H9 (cell line): ENCODE measurements around the gene MLST8. TPM values are rescaled to one million over a fixed set of nuclear protein-coding genes. Genes with fewer than 3 reads are reported as not detected.

Experiments
- DNase-seq: peaks from one replicate; pipeline ENCODE4 v3.0.0-alpha.2; 2017
- H2AFZ ChIP-seq: one replicate; pipeline ENCODE4 v1.6.1; 2013; ENCODE audit warnings: mild to moderate bottlenecking, low read length, control low read depth, moderate library complexity
- H2AK5ac ChIP-seq: 2 replicates; pipeline ENCODE4 v1.6.1; 2013; ENCODE audit warnings: low read length, control low read depth, mixed read lengths; ENCODE audit not compliant: insufficient read length
- H2BK120ac ChIP-seq: one replicate; pipeline ENCODE4 v1.6.1; 2013; ENCODE audit warnings: low read depth, mild to moderate bottlenecking, low read length, control low read depth, inconsistent platforms; ENCODE audit not compliant: poor library complexity, severe bottlenecking
- H2BK12ac ChIP-seq: 2 replicates; pipeline ENCODE4 v1.6.1; 2013; ENCODE audit warnings: low read length, control low read depth, mixed read lengths, low read depth; ENCODE audit not compliant: insufficient read length
- H2BK15ac ChIP-seq: 2 replicates; pipeline ENCODE4 v1.6.1; 2013; ENCODE audit warnings: low read depth, low read length, control low read depth
- H2BK20ac ChIP-seq: one replicate; pipeline ENCODE4 v1.6.1; 2013; ENCODE audit warnings: low read depth, mild to moderate bottlenecking, low read length, control low read depth, inconsistent platforms; ENCODE audit not compliant: poor library complexity, severe bottlenecking
- H2BK5ac ChIP-seq: 2 replicates; pipeline ENCODE4 v1.6.1; 2013; ENCODE audit warnings: low read length, control low read depth, mixed read lengths; ENCODE audit not compliant: insufficient read length
- H3K14ac ChIP-seq: 2 replicates; pipeline ENCODE4 v1.6.1; 2013; ENCODE audit warnings: low read length, control low read depth; ENCODE audit not compliant: insufficient read depth
- H3K18ac ChIP-seq: 2 replicates; pipeline ENCODE4 v1.6.1; 2013; ENCODE audit warnings: low read depth, mild to moderate bottlenecking, mixed read lengths, low read length, control low read depth; ENCODE audit not compliant: insufficient read length
- H3K23ac ChIP-seq: 2 replicates; pipeline ENCODE4 v1.6.1; 2013; ENCODE audit warnings: low read length, control low read depth, mixed read lengths, low read depth; ENCODE audit not compliant: insufficient read length
- H3K23me2 ChIP-seq: 2 replicates; pipeline ENCODE4 v1.6.1; 2013; ENCODE audit warnings: low read depth, mild to moderate bottlenecking, mixed read lengths, low read length, control low read depth; ENCODE audit not compliant: insufficient read length, poor library complexity, severe bottlenecking
- H3K27ac ChIP-seq: 2 replicates; pipeline ENCODE4 v1.5.1; 2013; ENCODE audit warnings: low read length, control low read depth, mixed read lengths, low read depth; ENCODE audit not compliant: insufficient read length
- H3K27me3 ChIP-seq: 2 replicates; pipeline ENCODE4 v1.6.1; 2013; ENCODE audit warnings: low read length, control low read depth, inconsistent platforms; ENCODE audit not compliant: insufficient read depth
- H3K4ac ChIP-seq: 2 replicates; pipeline ENCODE4 v1.6.1; 2013; ENCODE audit warnings: low read depth, mild to moderate bottlenecking, control low read depth, inconsistent platforms, low read length, moderate library complexity
- H3K4me1 ChIP-seq: 2 replicates; pipeline ENCODE4 v1.6.1; 2013; ENCODE audit warnings: low read length, control low read depth, inconsistent platforms; ENCODE audit not compliant: insufficient read depth
- H3K4me2 ChIP-seq: 2 replicates; pipeline ENCODE4 v1.6.1; 2013; ENCODE audit warnings: low read length, control low read depth, mixed read lengths; ENCODE audit not compliant: insufficient read length, insufficient read depth
- H3K56ac ChIP-seq: 2 replicates; pipeline ENCODE4 v1.6.1; 2013; ENCODE audit warnings: low read depth, mild to moderate bottlenecking, mixed read lengths, low read length, control low read depth; ENCODE audit not compliant: insufficient read length
- H3K79me1 ChIP-seq: 2 replicates; pipeline ENCODE4 v1.6.1; 2013; ENCODE audit warnings: low read depth, mild to moderate bottlenecking, moderate library complexity, low read length, control low read depth, inconsistent platforms; ENCODE audit not compliant: insufficient read depth, poor library complexity, severe bottlenecking
- H3K79me2 ChIP-seq: 2 replicates; pipeline ENCODE4 v1.6.1; 2013; ENCODE audit warnings: low read length, control low read depth, inconsistent platforms; ENCODE audit not compliant: insufficient read depth
- H3K9ac ChIP-seq: 2 replicates; pipeline ENCODE4 v1.6.1; 2013; ENCODE audit warnings: low read length, control low read depth, mixed read lengths; ENCODE audit not compliant: insufficient read length; ENCODE audit errors: extremely low read depth
- H3K9me3 ChIP-seq: one replicate; pipeline ENCODE4 v1.6.1; 2013; ENCODE audit warnings: low read depth, low read length, inconsistent platforms; ENCODE audit not compliant: control insufficient read depth
- H3T11ph ChIP-seq: one replicate; pipeline ENCODE4 v1.6.1; 2013; ENCODE audit warnings: mild to moderate bottlenecking, low read length, control low read depth, inconsistent platforms
- H4K20me1 ChIP-seq: one replicate; pipeline ENCODE4 v1.6.1; 2013; ENCODE audit not compliant: control insufficient read depth, insufficient read length, insufficient read depth
- H4K5ac ChIP-seq: 2 replicates; pipeline ENCODE4 v1.6.1; 2013; ENCODE audit warnings: low read depth, mild to moderate bottlenecking, mixed read lengths, low read length, control low read depth; ENCODE audit not compliant: insufficient read length
- H4K8ac ChIP-seq: replicated peaks from 2 replicates; pipeline ENCODE4 v1.6.1; 2013; ENCODE audit warnings: low read length, control low read depth, mixed read lengths, low read depth; ENCODE audit not compliant: insufficient read length
- H4K91ac ChIP-seq: 2 replicates; pipeline ENCODE4 v1.6.1; 2013; ENCODE audit warnings: low read depth, mild to moderate bottlenecking, moderate library complexity, mixed read lengths, low read length, control low read depth; ENCODE audit not compliant: insufficient read length
- H3K27ac Mint-ChIP-seq, 3 experiments: 2 replicates in 2 of 3; 3 replicates in 1 of 3; pipeline ENCODE4 v1.8.0; 2020 to 2021; ENCODE audit warnings: mixed read lengths in 3 of 3, mild to moderate bottlenecking in 1 of 3, moderate library complexity in 1 of 3
- H3K27me3 Mint-ChIP-seq: 2 replicates; pipeline ENCODE4 v1.8.0; 2021; ENCODE audit warnings: low read depth, mild to moderate bottlenecking, moderate library complexity, mixed read lengths
- H3K36me3 Mint-ChIP-seq, 3 experiments: 2 replicates in 2 of 3; 3 replicates in 1 of 3; pipeline ENCODE4 v1.8.0; 2020 to 2021; ENCODE audit warnings: low read depth in 3 of 3, mixed read lengths in 3 of 3; ENCODE audit not compliant: insufficient read depth in 1 of 3
- H3K4me1 Mint-ChIP-seq, 2 experiments: 2 replicates each; pipeline ENCODE4 v1.8.0; 2020; ENCODE audit warnings: mixed read lengths in 2 of 2
- H3K4me3 Mint-ChIP-seq, 2 experiments: 2 replicates in 1 of 2; 3 replicates in 1 of 2; pipeline ENCODE4 v1.8.0; 2020 to 2021; ENCODE audit warnings: mild to moderate bottlenecking in 2 of 2, mixed read lengths in 2 of 2, moderate library complexity in 1 of 2
- H3K9me3 Mint-ChIP-seq, 2 experiments: 2 replicates in 1 of 2; 3 replicates in 1 of 2; pipeline ENCODE4 v1.8.0; 2020; ENCODE audit warnings: mild to moderate bottlenecking in 2 of 2, mixed read lengths in 2 of 2, moderate library complexity in 1 of 2
- WGBS: extraction: QIAGEN DNeasy Blood & Tissue Kit; methylation state at CpG from one replicate; pipeline ENCODE4 v1.1.7; 2013; ENCODE audit warnings: missing lambda C conversion rate, low lambda C conversion rate, mixed read lengths; ENCODE audit not compliant: insufficient read length; ENCODE audit errors: extremely low coverage; 5-methylcytosine and 5-hydroxymethylcytosine counted together
- total RNA-seq: library from RNA; stranded (reverse); gene quantifications from 2 replicates; pipeline ENCODE4 v1.2.1, GENCODE V29; 2021
- TF ChIP-seq, protein P1 (sequence below): fragments of 200-600 bp; sonication (generic); conservative IDR thresholded peaks from 3 replicates; pipeline ENCODE4 v1.8.0; 2021; ENCODE audit warnings: antibody characterized with exemption, mild to moderate bottlenecking

MLST8 gene
- total RNA-seq, 1 experiment from 2014 or later, result 74.5 TPM

DNA sequence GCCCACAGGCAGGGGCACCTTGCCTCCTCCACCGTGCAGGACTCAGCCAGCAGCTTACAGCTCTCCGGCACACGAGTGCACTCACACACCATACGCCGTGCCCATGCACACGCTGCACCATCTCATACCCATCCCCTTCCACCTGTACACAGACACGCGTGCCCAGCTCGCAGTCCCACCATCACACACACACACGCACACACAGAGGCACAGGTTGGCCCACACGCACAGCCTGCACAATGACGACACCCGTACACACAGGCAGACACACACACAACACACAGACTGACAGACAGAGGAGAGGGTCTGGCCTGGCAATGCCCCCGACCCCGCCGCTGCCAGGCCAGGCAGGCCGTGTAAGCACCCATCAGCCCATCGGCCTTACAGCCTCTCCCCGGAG, 20.9 kb upstream of the MLST8 start:
- H2BK120ac ChIP-seq, result no peak overlapping the region
- H3K27me3 ChIP-seq, result no peaks in the 10 kb centered on the region
- peak overlapping the region in 2 of 3 experiments; percentile 10 to 79; a peak in 3 of 7 replicates for H3K27ac Mint-ChIP-seq
- H3K18ac ChIP-seq, result no peak overlapping the region
- no peak overlapping the region for H3K9ac ChIP-seq
- H3K4me3 Mint-ChIP-seq, result no peak overlapping the region
- no peak for DNase-seq
- no peak overlapping the region for H2BK15ac ChIP-seq
- H3K14ac ChIP-seq, result no peak overlapping the region
- H3K36me3 Mint-ChIP-seq, result peaks cover 0 to 9% (median 4%) of the 10 kb centered on the region in 3 experiments; a peak in 3 of 7 replicates
- no peaks in the 10 kb centered on the region for H3K79me2 ChIP-seq
- no peak overlapping the region for H3T11ph ChIP-seq
- no peak overlapping the region for H3K4ac ChIP-seq
- no peak overlapping the region for H3K23ac ChIP-seq
- H3K9me3 Mint-ChIP-seq, result no peaks in the 10 kb centered on the region
- no peak overlapping the region for H2AFZ ChIP-seq
- H3K27me3 Mint-ChIP-seq, result no peaks in the 10 kb centered on the region; the same call in 1 of the 2 replicates
- H3K23me2 ChIP-seq, result no peaks in the 10 kb centered on the region
- H3K9me3 ChIP-seq, result no peaks in the 10 kb centered on the region
- H2BK20ac ChIP-seq, result no peak overlapping the region
- no peaks in the 10 kb centered on the region for H3K79me1 ChIP-seq
- no peaks in the 10 kb centered on the region for H3K4me1 ChIP-seq
- H2AK5ac ChIP-seq, result no peak overlapping the region
- TF ChIP-seq, protein P1, sequence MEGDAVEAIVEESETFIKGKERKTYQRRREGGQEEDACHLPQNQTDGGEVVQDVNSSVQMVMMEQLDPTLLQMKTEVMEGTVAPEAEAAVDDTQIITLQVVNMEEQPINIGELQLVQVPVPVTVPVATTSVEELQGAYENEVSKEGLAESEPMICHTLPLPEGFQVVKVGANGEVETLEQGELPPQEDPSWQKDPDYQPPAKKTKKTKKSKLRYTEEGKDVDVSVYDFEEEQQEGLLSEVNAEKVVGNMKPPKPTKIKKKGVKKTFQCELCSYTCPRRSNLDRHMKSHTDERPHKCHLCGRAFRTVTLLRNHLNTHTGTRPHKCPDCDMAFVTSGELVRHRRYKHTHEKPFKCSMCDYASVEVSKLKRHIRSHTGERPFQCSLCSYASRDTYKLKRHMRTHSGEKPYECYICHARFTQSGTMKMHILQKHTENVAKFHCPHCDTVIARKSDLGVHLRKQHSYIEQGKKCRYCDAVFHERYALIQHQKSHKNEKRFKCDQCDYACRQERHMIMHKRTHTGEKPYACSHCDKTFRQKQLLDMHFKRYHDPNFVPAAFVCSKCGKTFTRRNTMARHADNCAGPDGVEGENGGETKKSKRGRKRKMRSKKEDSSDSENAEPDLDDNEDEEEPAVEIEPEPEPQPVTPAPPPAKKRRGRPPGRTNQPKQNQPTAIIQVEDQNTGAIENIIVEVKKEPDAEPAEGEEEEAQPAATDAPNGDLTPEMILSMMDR, result no peak
- no peak overlapping the region for H4K91ac ChIP-seq
- peaks cover 3 to 7% of the 10 kb centered on the region in 2 experiments for H3K4me1 Mint-ChIP-seq
- no peak overlapping the region for H3K4me2 ChIP-seq
- no peak overlapping the region for H3K56ac ChIP-seq
- no CpG with 5 or more reads among the region's 19 CpGs for WGBS
- no peak overlapping the region for H4K8ac ChIP-seq
- no peak overlapping the region for H2BK5ac ChIP-seq
- no peak overlapping the region for H2BK12ac ChIP-seq
- no peak overlapping the region for H4K5ac ChIP-seq
- no peak overlapping the region for H3K27ac ChIP-seq
- H4K20me1 ChIP-seq, result peaks cover 3% of the 10 kb centered on the region
